SJCRH30 (cell line): ENCODE data around the gene HSF2BP. TPM values are rescaled to one million over a fixed set of nuclear protein-coding genes. Genes with fewer than 3 reads are reported as not detected.
"Not testable (repeated sequence)": the region's sequence is repeated elsewhere in the genome, so short reads cannot be mapped to it uniquely, and the experiment has no call there.

ENCODE experiments used
- DNase-seq, 2 experiments: peaks; one replicate each; pipeline ENCODE4 v3.0.0-alpha.2; 2015 to 2020
- H3K27ac ChIP-seq: fragments of 250-450 bp; sonication (Bioruptor Pico); 2 replicates; pipeline ENCODE4 v1.5.1; 2020; ENCODE audit warnings: mild to moderate bottlenecking, moderate library complexity
- H3K27me3 ChIP-seq: fragments of 250-450 bp; sonication (Bioruptor Pico); 2 replicates; pipeline ENCODE4 v1.5.1; 2020; ENCODE audit warnings: mild to moderate bottlenecking, moderate library complexity
- H3K36me3 ChIP-seq: fragments of 250-450 bp; sonication (Bioruptor Pico); 2 replicates; pipeline ENCODE4 v1.5.1; 2020; ENCODE audit warnings: mild to moderate bottlenecking, moderate library complexity
- H3K4me1 ChIP-seq: fragments of 250-450 bp; sonication (Bioruptor Pico); 2 replicates; pipeline ENCODE4 v1.5.1; 2020; ENCODE audit warnings: mild to moderate bottlenecking, moderate library complexity
- H3K4me3 ChIP-seq: fragments of 250-450 bp; sonication (Bioruptor Pico); 2 replicates; pipeline ENCODE4 v1.5.1; 2020; ENCODE audit warnings: mild to moderate bottlenecking, moderate library complexity
- H3K9me3 ChIP-seq: fragments of 250-450 bp; sonication (Bioruptor Pico); replicated peaks from 2 replicates; pipeline ENCODE4 v1.5.1; 2020; ENCODE audit warnings: mild to moderate bottlenecking, moderate library complexity
- total RNA-seq: library from RNA; depleted of rRNA; stranded (reverse); fragments of >200 nt; shearing (Covaris generic); gene quantifications from 2 replicates; pipeline ENCODE4 v1.2.3, GENCODE V29; 2014

HSF2BP gene
- total RNA-seq, 1 experiment from 2014 or later = 2.1 TPM

DNA sequence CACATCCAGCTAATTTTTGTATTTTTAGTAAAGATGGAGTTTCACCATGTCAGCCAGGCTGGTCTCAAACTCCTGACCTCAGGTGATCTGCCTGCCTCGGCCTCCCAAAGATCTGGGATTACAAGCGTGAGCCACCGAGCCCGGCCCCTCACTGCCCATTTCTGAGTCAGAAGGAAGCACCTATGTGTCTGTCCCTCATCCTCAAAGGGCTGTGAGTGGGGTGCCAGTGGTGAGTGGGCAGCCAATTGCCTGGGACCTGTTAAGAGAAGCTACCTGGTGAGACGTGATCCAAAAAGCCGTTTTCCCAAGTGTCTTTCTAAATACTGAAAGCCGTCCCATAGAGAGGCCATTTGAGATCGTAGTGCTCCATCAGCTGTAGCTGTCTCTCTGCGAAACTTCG, 32.5 kb upstream of the HSF2BP start:
- H3K36me3 ChIP-seq = peaks cover 74% of the 10 kb centered on the region
- DNase-seq = no peak

GRCh38 chr21:43691086-43691795, 32.0 kb upstream of the HSF2BP start:
- Histone ChIP-seq H3K27me3 (no peaks in the 10 kb centered on the region), H3K36me3 (peaks cover 78% of the 10 kb centered on the region), H3K9me3 (no peaks in the 10 kb centered on the region), H3K4me3 (no peak overlapping the region), H3K4me1 (no peaks in the 10 kb centered on the region), H3K27ac (no peak overlapping the region)
- no peak for DNase-seq

More for the DNA sequence above, 32.5 kb upstream of the HSF2BP start:
- Histone ChIP-seq H3K27me3 (no peaks in the 10 kb centered on the region), H3K4me3 (no peak overlapping the region), H3K9me3 (no peaks in the 10 kb centered on the region), H3K27ac (no peak overlapping the region), H3K4me1 (no peaks in the 10 kb centered on the region)

- Histone ChIP-seq H3K9me3 (no peaks in the 10 kb centered on the region), H3K4me1 (no peaks in the 10 kb centered on the region), H3K27me3 (no peaks in the 10 kb centered on the region), H3K4me3 (no peak overlapping the region), H3K36me3 (peaks cover 84% of the 10 kb centered on the region), H3K27ac (no peak overlapping the region)
- DNase-seq = no peak
Measured at GRCh38 chr21:43690346-43690745, 31.1 kb upstream of the HSF2BP start.

GRCh38 chr21:43689556-43690337, 30.5 kb upstream of the HSF2BP start:
- H3K9me3 ChIP-seq = no peaks in the 10 kb centered on the region
- H3K27ac ChIP-seq = no peak overlapping the region
- H3K27me3 ChIP-seq = no peaks in the 10 kb centered on the region
- no peak overlapping the region for H3K4me3 ChIP-seq
- DNase-seq = no peak
- H3K36me3 ChIP-seq = peaks cover 87% of the 10 kb centered on the region
- no peaks in the 10 kb centered on the region for H3K4me1 ChIP-seq

DNA sequence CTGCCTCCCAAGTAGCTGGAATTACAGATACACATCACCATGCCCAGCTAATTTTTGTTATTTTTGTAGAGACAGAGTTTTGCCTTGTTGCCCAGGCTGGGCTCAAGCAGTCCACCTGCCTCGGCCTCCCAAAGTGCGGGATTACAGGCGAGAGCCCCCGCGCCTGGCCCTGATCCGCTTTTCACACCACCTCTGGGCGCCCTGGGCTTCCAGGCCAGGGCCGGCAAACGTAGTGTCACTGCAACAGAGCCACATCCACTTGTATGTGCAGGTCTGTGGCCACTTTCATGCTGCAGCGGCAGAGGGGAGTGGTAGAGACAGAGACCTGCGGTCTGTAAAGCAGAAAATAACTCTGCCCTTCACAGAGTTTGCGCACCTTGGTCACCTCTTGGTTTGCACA, 29.6 kb upstream of the HSF2BP start:
- no peaks in the 10 kb centered on the region for H3K4me1 ChIP-seq
- peaks cover 89% of the 10 kb centered on the region for H3K36me3 ChIP-seq
- no peak overlapping the region for H3K27ac ChIP-seq
- no peaks in the 10 kb centered on the region for H3K9me3 ChIP-seq
- H3K4me3 ChIP-seq = no peak overlapping the region
- DNase-seq = no peak
- no peaks in the 10 kb centered on the region for H3K27me3 ChIP-seq

DNA sequence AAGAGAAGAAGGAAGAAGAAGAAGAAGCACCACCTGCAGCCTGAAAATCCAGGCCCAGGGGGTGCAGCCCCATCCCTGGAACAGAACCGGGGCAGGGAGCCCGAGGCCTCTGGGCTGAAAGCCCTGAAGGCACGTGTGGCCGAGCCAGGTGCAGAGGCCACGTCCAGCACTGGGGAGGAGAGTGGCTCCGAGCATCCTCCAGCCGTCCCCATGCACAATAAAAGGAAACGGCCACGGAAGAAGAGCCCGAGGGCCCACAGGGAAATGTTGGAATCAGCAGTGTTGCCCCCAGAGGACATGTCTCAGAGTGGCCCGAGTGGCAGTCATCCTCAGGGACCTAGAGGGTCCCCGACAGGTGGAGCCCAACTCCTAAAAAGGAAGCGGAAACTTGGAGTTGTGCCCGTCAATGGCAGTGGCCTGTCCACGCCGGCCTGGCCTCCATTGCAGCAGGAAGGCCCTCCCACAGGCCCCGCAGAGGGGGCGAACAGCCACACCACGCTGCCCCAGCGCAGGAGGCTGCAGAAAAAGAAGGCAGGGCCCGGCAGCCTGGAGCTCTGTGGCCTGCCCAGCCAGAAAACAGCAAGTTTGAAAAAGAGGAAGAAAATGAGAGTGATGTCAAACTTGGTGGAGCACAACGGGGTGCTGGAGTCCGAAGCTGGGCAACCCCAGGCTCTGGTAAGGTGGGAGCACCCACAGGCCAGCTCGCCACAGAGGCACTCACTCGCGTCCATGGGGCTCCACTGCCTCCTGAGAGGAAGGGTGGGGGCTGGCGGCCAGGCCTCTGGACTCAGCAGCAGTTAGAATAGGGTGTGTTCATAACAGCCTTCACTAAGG, 28.5 kb upstream of the HSF2BP start:
- H3K27ac ChIP-seq = no peak overlapping the region
- no peaks in the 10 kb centered on the region for H3K27me3 ChIP-seq
- H3K4me1 ChIP-seq = no peaks in the 10 kb centered on the region
- no peak overlapping the region for H3K4me3 ChIP-seq
- peaks cover 89% of the 10 kb centered on the region for H3K36me3 ChIP-seq
- no peaks in the 10 kb centered on the region for H3K9me3 ChIP-seq
- DNase-seq = no peak

GRCh38 chr21:43686811-43687565, 27.7 kb upstream of the HSF2BP start:
- no peak for DNase-seq
- peaks cover 86% of the 10 kb centered on the region for H3K36me3 ChIP-seq
- no peaks in the 10 kb centered on the region for H3K9me3 ChIP-seq
- H3K27me3 ChIP-seq = no peaks in the 10 kb centered on the region
- no peak overlapping the region for H3K27ac ChIP-seq
- no peak overlapping the region for H3K4me3 ChIP-seq
- no peaks in the 10 kb centered on the region for H3K4me1 ChIP-seq

- H3K4me3 ChIP-seq = no peak overlapping the region
- DNase-seq = no peak
- H3K27ac ChIP-seq = no peak overlapping the region
- peaks cover 86% of the 10 kb centered on the region for H3K36me3 ChIP-seq
- H3K27me3 ChIP-seq = no peaks in the 10 kb centered on the region
- H3K4me1 ChIP-seq = no peaks in the 10 kb centered on the region
- no peaks in the 10 kb centered on the region for H3K9me3 ChIP-seq
Measured at GRCh38 chr21:43684424-43684823, 25.1 kb upstream of the HSF2BP start.

- Histone ChIP-seq H3K36me3 (peaks cover 83% of the 10 kb centered on the region), H3K4me1 (no peaks in the 10 kb centered on the region), H3K27me3 (no peaks in the 10 kb centered on the region), H3K4me3 (no peak overlapping the region), H3K9me3 (no peaks in the 10 kb centered on the region), H3K27ac (no peak overlapping the region)
- DNase-seq = no peak
Measured at GRCh38 chr21:43681650-43682049, 22.4 kb upstream of the HSF2BP start.

DNA sequence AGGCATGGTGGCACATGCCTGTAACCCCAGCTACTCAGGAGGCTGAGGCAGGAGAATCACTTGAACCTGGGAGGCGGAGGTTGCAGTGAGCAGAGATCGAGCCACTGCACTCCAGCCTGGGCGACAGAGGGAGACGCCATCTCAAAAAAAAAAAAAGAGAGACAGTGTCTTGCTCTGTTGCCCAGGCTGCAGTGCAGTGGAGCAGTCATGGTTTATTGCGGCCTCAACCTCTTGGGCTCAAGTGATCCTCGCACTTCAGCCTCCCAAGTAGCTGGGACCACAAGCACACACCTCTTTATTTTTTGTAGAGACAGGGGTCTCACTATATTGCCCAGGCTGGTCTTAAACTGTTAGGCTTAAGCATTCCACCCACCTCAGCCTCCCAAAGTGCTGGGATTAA, 21.1 kb upstream of the HSF2BP start:
- not testable (repeated sequence) for DNase-seq, H3K4me3 ChIP-seq

GRCh38 chr21:43679951-43680350, 20.7 kb upstream of the HSF2BP start:
- peaks cover 83% of the 10 kb centered on the region for H3K36me3 ChIP-seq
- no peak overlapping the region for H3K4me3 ChIP-seq
- DNase-seq = no peak
- no peaks in the 10 kb centered on the region for H3K27me3 ChIP-seq
- no peaks in the 10 kb centered on the region for H3K9me3 ChIP-seq
- H3K27ac ChIP-seq = no peak overlapping the region
- H3K4me1 ChIP-seq = no peaks in the 10 kb centered on the region

More for the DNA sequence above, 21.1 kb upstream of the HSF2BP start:
- H3K36me3 ChIP-seq = peaks cover 83% of the 10 kb centered on the region
- not testable (repeated sequence) for H3K9me3 ChIP-seq, H3K27me3 ChIP-seq, H3K27ac ChIP-seq, H3K4me1 ChIP-seq

GRCh38 chr21:43676391-43676790, 17.1 kb upstream of the HSF2BP start:
- Histone ChIP-seq H3K4me3 (no peak overlapping the region), H3K4me1 (no peaks in the 10 kb centered on the region), H3K27me3 (no peaks in the 10 kb centered on the region), H3K9me3 (0 out of 2 replicates have a peak, but pooled peaks cover 2% of the 10 kb centered on the region), H3K27ac (no peak overlapping the region), H3K36me3 (peaks cover 89% of the 10 kb centered on the region)
- no peak for DNase-seq

DNA sequence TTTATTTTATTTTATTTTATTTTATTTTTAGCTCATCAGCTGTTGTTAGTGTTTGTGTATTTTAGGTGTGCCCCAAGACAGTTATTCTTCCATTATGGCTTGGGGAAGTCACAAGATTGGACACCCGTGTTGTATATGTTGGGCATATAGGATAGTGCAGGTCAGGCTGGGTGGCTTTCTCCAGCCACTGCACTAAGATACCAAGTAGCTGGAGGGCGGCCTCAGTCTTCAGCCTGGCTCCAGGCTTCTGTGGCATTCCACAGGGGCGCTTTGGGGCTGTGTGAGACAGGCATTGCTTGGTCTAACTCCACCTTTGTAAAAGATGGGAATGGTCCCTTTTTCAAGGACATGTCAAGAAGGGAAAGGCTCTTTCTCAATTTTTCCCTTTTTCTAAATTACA, 16.6 kb upstream of the HSF2BP start:
- no peak for DNase-seq
- Histone ChIP-seq H3K27ac (no peak overlapping the region), H3K36me3 (peaks cover 90% of the 10 kb centered on the region), H3K4me1 (no peaks in the 10 kb centered on the region), H3K27me3 (no peaks in the 10 kb centered on the region), H3K4me3 (no peak overlapping the region), H3K9me3 (0 out of 2 replicates have a peak, but pooled peaks cover 2% of the 10 kb centered on the region)

DNA sequence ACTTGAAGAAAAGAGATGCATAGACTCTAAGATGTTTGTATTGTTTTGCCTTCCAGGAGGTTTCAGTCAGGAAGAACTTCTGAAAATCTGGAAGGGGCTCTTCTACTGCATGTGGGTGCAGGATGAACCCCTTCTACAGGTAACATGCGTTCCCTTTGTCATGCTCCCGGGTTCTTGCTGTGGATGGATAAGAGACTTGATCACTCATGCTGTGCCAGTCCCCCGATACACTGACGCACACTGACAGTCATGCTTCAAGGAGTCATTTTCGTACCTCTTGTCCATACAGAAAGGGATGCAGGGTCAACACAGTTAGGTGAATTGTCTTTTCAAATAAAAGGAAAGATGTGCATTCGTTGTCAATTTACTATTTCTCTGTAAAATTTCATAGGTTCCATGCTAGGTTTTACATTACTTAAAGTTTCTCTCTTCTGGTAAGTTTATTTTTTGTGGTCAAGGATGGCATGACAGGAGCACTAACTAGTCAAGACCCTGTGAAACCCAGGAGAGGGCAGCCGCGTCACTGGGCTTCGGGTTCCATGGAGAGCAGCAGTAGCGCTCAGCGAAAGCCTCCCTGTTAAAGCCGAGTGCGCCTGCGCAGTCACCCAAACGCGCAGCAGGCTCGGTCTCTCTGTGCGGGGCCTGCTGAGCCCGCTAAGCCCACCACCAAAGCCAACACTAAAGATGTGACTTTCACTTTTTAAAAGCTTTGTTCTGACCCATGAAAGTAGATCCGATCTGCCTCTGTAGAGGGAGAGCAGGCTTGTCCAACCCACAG, 10.7 kb upstream of the HSF2BP start:
- no peak overlapping the region for H3K4me3 ChIP-seq
- peaks cover 66% of the 10 kb centered on the region for H3K36me3 ChIP-seq

More for the DNA sequence above, 10.7 kb upstream of the HSF2BP start:
- no peak overlapping the region for H3K27ac ChIP-seq
- no peak for DNase-seq
- no peaks in the 10 kb centered on the region for H3K4me1 ChIP-seq
- no peaks in the 10 kb centered on the region for H3K27me3 ChIP-seq
- 0 out of 2 replicates have a peak, but pooled peaks cover 2% of the 10 kb centered on the region for H3K9me3 ChIP-seq
